Activated B cell treated with CpG ODN at 0.5 μM for 24 hours (primary cell): ENCODE data around the gene CEP104. TPM values are rescaled to one million over a fixed set of nuclear protein-coding genes. Genes with fewer than 3 reads are reported as not detected.

Experiments
- ATAC-seq: fragments of 200-7000 bp; cut with Tn5 transposase; one replicate; pipeline ENCODE4 v1.10.0; 2021; ENCODE audit warnings: low read depth, mild to moderate bottlenecking, moderate library complexity
- CTCF ChIA-PET: fragments of 350-600 bp; sonication (Branson Sonifier 250); formaldehyde crosslinking; loops from one replicate; lab custom pipeline; 2021; ENCODE audit warnings: antibody characterized with exemption; lab: Charles Lee
- POLR2A ChIA-PET: fragments of 350-600 bp; sonication (Branson Sonifier 250); formaldehyde crosslinking; loops from one replicate; lab custom pipeline; 2021; ENCODE audit warnings: antibody characterized with exemption; lab: Charles Lee
- DNase-seq: peaks from one replicate; pipeline ENCODE4 v3.0.0; 2022
- H3K27ac Mint-ChIP-seq: one replicate; pipeline ENCODE4 v1.8.0; 2020; ENCODE audit warnings: mixed read lengths
- H3K27me3 Mint-ChIP-seq: one replicate; pipeline ENCODE4 v1.8.0; 2021; ENCODE audit warnings: mixed read lengths
- H3K36me3 Mint-ChIP-seq: one replicate; pipeline ENCODE4 v1.8.0; 2021; ENCODE audit warnings: low read depth, mixed read lengths
- H3K4me1 Mint-ChIP-seq: one replicate; pipeline ENCODE4 v1.8.0; 2021; ENCODE audit warnings: mixed read lengths
- H3K4me3 Mint-ChIP-seq: one replicate; pipeline ENCODE4 v1.8.0; 2020; ENCODE audit warnings: mild to moderate bottlenecking, mixed read lengths
- H3K9me3 Mint-ChIP-seq: one replicate; pipeline ENCODE4 v1.8.0; 2020; ENCODE audit warnings: mixed read lengths
- intact Hi-C: fragments of 100-400 bp; cut with micrococcal nuclease; formaldehyde crosslinking; loops from one replicate; pipeline ENCODE4 v1.15.1; 2024
- total RNA-seq: library from RNA; stranded (reverse); gene quantifications from 2 replicates; pipeline ENCODE4 v1.2.3, GENCODE V29; 2022
- TF ChIP-seq, protein P1 (sequence below): fragments of 200-600 bp; IDR thresholded peaks from one replicate; pipeline ENCODE4 v1.8.0; 2022; ENCODE audit warnings: antibody characterized with exemption, mild to moderate bottlenecking

The CEP104 gene
- total RNA-seq, 1 donor from 2014 or later: 45.1 TPM

DNA sequence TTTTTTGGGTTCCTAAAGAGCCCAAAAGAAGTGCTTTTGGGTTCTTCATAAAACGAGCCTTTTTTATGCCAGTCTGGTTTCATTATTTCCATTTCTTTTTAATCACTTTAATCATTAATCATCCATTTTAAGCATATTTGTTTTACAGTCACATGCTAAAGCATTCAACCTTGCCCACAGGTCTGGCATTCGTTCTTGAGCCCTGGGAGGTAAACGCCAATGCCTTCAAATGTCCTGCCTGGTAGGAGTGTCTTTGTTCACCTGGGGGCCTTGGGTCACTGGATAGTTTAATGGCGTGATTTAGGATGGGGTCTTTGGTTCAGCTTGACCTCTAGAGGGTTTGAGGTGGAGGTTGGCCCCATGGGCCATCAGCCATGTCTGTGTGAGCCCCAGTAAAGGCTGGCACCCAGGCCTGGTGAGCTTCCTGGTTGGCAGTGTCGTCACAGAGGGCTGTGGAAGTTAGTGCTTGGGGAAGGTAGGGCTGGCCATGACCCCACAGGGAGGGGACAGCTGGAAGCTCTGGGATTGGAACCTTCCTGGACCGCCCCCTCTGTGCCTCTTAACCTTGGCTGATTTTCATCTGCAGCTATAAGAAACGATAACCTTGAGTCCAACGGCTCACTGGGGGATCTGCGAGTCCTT lies 22.9 kb upstream of the CEP104 start:
- Mint-ChIP-seq H3K36me3 (peaks cover 79% of the 10 kb centered on the region), H3K27ac (no peak overlapping the region), H3K9me3 (peaks cover 6% of the 10 kb centered on the region), H3K4me1 (no peaks in the 10 kb centered on the region), H3K27me3 (no peaks in the 10 kb centered on the region), H3K4me3 (no peak overlapping the region)
- DNase-seq: no peak
- CTCF ChIA-PET: no interaction called here
- intact Hi-C loops: no loop called here
- TF ChIP-seq, protein P1, sequence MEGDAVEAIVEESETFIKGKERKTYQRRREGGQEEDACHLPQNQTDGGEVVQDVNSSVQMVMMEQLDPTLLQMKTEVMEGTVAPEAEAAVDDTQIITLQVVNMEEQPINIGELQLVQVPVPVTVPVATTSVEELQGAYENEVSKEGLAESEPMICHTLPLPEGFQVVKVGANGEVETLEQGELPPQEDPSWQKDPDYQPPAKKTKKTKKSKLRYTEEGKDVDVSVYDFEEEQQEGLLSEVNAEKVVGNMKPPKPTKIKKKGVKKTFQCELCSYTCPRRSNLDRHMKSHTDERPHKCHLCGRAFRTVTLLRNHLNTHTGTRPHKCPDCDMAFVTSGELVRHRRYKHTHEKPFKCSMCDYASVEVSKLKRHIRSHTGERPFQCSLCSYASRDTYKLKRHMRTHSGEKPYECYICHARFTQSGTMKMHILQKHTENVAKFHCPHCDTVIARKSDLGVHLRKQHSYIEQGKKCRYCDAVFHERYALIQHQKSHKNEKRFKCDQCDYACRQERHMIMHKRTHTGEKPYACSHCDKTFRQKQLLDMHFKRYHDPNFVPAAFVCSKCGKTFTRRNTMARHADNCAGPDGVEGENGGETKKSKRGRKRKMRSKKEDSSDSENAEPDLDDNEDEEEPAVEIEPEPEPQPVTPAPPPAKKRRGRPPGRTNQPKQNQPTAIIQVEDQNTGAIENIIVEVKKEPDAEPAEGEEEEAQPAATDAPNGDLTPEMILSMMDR: no peak
- no peak for ATAC-seq
- POLR2A ChIA-PET: no interaction called here

DNA sequence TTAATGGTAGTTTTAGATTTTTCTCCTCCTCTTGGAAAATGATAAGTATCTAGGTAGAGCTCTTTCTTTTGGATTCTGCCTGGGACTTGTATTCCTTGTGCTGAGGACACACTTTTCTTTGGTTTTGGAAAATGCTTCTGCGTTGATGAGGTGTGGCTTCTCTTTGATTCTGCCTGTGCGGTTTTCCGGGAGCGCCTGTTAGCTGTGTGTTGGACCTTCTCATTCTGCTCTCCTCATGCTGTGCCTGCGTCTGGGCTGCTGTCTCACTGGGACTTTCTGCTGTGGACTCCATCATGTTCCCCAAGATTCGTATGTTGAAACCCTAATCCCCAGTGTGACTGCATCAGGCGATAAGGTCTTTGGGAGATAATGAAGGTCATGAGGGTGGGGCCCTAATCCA lies 22.1 kb upstream of the CEP104 start:
- CTCF ChIA-PET: no interaction called here
- H3K27ac Mint-ChIP-seq: no peak overlapping the region

DNA sequence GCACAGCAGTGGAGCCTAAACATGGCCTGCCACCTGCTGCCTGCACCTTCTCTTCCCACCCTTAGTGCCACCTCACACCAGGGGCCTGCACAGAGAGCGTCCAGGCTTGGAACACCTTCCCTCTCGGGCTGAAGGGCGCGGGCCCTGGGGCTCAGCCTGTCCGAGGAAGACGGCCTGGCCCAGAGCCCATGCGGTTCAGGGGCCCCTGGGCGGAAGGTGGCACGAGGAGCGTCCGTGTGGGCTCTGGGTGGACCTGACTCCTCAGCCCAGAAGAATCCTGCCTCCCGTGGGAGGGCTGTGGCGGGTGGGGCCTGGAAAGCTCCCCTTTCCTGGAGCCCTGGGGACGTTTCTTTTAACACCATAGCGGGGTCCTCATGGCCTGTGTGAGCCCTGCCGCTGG lies 19.7 kb upstream of the CEP104 start:
- Mint-ChIP-seq H3K27ac (no peak overlapping the region), H3K9me3 (peaks cover 6% of the 10 kb centered on the region), H3K36me3 (peaks cover 76% of the 10 kb centered on the region), H3K4me3 (no peak overlapping the region), H3K27me3 (no peaks in the 10 kb centered on the region), H3K4me1 (no peaks in the 10 kb centered on the region)
- DNase-seq (no peak), ATAC-seq (no peak)
- ChIA-PET CTCF (no interaction called here), POLR2A (no interaction called here)
- intact Hi-C loops: no loop called here
- TF ChIP-seq, protein P1: no peak

More for the DNA sequence above, 22.1 kb upstream of the CEP104 start:
- TF ChIP-seq, protein P1: no peak
- Mint-ChIP-seq H3K9me3 (peaks cover 6% of the 10 kb centered on the region), H3K36me3 (peaks cover 73% of the 10 kb centered on the region), H3K4me3 (no peak overlapping the region), H3K4me1 (no peaks in the 10 kb centered on the region), H3K27me3 (no peaks in the 10 kb centered on the region)
- POLR2A ChIA-PET: no interaction called here
- no peak for ATAC-seq
- no peak for DNase-seq
- intact Hi-C loops: no loop called here

DNA sequence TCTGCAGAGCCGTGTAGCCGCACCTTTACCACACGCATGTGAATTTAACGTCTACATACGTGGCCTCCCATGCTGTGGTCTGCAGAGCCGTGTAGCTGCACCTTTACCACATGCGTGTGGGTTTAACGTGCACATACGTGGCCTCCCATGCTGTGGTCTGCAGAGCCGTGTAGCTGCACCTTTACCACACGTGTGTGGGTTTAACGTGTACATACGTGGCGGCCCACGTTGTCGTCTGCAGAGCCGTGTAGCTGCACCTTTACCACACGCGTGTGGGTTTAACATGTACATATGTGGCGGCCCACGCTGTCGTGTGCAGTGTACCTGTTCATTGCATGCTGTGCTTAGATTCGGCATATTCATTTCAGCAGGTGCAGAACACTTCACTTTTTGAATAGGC lies 17.7 kb upstream of the CEP104 start:
- H3K4me1 Mint-ChIP-seq: no peaks in the 10 kb centered on the region
- DNase-seq: no peak
- ChIA-PET CTCF (no interaction called here), POLR2A (no interaction called here)
- no peak overlapping the region for H3K27ac Mint-ChIP-seq
- H3K36me3 Mint-ChIP-seq: peaks cover 74% of the 10 kb centered on the region
- TF ChIP-seq, protein P1: no peak
- H3K27me3 Mint-ChIP-seq: no peaks in the 10 kb centered on the region
- H3K4me3 Mint-ChIP-seq: no peak overlapping the region
- ATAC-seq: no peak
- peaks cover 6% of the 10 kb centered on the region for H3K9me3 Mint-ChIP-seq
- intact Hi-C loops: no loop called here

DNA sequence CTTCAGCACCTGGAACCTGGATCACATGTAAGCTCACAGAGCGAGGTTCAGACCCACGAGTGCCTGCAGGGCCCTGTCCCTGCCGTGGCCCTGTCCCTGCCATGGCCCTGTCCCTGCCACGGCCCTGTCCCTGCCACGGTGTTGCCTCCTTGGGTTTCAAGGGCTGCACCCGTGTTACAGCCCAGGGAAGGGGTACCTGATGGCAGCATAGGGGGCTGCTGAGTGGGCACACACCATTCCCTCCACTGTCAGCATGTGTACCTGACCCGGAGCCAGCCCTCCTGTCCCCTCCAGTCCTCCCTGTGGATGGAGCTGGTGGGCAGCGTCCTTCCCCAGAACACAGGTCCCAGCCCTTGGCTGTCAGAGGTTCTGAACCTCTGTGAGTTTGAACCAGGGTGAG lies 15.5 kb upstream of the CEP104 start:
- TF ChIP-seq, protein P1: no peak
- Mint-ChIP-seq H3K36me3 (peaks cover 73% of the 10 kb centered on the region), H3K4me3 (no peak overlapping the region), H3K27ac (no peak overlapping the region), H3K27me3 (no peaks in the 10 kb centered on the region), H3K9me3 (no peaks in the 10 kb centered on the region), H3K4me1 (no peaks in the 10 kb centered on the region)
- CTCF ChIA-PET: no interaction called here
- intact Hi-C loops: no loop called here
- POLR2A ChIA-PET: no interaction called here
- DNase-seq: no peak
- no peak for ATAC-seq
